ENCODE measurements around the gene ELMO2. TPM values are rescaled to one million over a fixed set of nuclear protein-coding genes. Genes with fewer than 3 reads are reported as not detected.

ELMO2 gene
- total RNA-seq, 2 donors from 2014 or later: 25.3 to 30.2 TPM

DNA sequence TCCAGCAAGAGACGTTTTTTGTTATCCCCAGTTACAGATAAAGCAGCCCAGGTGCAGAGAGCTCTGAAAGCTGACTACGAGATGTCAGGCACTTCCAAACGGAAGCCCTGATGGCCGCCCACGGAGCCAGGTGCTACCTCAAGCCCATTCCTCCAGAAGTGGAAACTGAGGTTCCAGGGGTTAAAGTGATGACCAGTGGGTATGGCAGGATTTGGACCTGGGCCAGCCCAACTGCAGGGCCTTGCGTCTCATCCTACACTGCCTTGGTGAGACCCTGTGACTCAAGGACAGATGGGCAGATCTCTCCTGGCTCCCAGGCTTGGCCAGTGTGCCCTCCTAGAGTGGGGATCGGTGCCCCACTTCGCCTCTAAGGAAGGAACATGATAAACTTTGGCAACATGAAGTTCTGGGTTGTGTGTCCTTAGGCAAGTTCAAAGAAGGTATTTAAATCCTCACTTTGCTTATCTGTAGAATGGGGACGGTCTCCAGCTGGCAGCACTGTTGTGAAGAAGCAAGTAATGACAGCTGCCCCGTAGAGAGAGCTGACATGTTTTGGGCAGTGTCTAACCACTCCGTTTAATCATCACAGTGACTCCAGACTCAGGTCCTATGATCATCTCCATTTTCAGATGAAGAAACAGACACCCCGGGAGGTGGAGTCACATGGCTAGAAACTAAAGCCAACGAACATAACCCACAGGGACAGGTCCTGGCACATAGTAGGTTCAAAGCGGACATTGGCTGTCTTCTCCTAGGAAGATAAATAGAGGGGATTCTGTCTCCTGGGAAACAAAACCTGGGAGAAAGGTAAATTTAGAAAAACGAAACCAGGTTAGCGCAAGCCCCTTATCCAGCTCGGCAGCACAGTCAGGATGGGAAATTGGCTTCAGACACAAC, 63.7 kb downstream of the ELMO2 start:
- ATAC-seq: no peak
- intact Hi-C loops (cut with DNase I, micrococcal nuclease): no loop called here
- DNase-seq: no peak

DNA sequence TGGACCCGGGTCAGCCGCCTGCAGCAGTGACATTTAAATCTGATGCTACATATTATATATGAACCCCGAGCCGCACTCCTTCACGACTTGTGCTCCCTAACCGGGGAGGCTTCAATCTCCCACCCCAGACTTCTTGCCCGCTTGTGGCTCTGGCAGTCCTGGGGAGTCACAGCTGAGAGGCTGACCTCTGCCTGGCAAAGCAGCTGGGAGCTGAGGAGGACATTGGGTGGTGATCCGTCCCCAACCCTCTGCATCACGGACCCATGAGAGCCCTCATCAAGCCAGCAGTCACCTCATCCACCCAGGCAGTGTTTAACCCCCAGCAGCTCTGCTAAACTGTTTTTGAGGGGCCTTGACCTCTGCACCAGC, 64.4 kb downstream of the ELMO2 start:
- no peak for DNase-seq
- intact Hi-C loops (cut with DNase I, micrococcal nuclease): no loop called here
- ATAC-seq: no peak

DNA sequence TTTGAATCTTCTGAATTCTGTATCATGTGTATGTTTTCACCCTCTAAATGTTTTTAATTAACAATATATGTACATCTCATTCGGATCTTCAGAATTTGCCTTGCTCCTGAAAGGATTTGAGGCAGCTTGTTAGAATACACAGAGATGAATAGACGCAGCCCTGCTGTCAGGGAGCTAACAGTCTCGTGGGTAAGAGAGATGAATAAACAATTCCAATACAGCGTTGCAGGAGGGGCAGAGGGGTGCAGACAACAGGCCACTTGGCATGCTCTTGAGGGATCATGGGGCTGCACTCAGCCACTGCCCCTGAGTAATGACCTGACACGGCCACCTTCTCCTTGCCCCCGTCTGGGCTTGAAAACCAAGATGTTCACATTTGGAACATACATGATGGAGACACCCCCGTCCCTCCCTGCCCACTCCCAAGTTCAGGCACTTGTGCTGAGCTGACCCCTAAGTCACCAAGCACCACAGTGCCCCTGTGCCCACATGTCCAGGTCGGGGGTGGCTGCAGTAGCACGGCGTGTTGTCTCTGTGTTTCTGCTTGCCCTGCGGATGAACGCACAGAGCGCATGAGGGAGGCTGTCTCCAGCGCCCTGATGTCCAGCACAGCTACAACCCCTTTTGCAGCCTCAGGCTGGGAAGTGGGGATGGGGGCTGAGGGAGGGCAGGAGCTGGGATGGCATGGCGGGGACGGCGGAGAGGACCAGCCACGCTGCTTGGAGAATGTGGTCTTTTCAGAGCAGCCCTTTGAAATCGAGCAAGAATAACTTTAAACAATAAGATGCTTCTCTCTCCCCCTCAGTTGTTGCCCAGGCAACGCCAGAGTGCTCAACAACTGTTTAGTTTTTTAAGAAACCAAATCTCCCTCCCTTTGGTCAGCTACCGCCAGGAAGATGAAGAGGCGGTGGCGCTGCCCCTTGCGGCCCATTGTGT, 65.1 kb downstream of the ELMO2 start:
- DNase-seq (no peak), ATAC-seq (no peak)
- intact Hi-C loops (cut with DNase I, micrococcal nuclease): no loop called here

DNA sequence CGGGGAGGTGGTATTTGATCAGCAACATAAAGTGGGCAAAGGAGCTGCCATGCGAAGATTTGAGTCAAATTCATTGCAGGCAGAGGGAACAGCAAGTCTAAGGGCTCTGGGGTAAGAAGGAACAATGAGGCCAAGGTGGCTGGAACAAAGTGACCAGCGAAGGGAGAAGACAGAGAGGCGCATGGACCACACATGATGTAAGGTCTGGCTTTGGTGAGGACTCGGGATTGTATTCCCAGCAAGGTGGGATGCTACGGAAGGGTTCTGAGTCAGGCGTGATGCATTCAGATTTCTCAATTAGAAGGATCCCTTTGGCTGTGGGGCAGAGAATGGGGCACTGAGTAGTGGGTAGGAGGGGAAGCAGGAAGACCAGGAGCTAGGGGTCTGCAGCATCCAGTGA, 67.4 kb downstream of the ELMO2 start:
- intact Hi-C loops (cut with DNase I, micrococcal nuclease): no loop called here
- ATAC-seq: no peak
- DNase-seq: no peak

DNA sequence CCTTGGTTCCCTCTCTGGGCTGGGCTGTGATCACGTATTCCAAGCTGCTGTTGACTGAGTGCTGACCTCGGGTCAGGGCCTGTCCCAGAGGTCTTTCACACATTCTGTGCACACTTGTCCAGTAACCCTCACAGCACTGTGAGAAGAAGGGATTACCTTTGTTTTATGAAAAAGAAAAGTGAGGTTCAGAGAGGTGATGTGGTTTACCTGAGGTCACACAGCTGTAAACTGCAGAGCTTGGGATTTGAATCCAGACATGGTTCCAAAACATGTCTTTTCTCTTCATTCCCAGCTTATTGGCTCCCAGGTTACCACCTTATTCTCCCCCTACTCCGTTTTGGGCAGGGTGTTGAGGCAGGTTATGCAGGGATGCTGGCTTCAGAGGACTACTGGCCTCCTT, 69.7 kb downstream of the ELMO2 start:
- DNase-seq: no peak
- intact Hi-C loops (cut with DNase I, micrococcal nuclease): no loop called here
- no peak for ATAC-seq

DNA sequence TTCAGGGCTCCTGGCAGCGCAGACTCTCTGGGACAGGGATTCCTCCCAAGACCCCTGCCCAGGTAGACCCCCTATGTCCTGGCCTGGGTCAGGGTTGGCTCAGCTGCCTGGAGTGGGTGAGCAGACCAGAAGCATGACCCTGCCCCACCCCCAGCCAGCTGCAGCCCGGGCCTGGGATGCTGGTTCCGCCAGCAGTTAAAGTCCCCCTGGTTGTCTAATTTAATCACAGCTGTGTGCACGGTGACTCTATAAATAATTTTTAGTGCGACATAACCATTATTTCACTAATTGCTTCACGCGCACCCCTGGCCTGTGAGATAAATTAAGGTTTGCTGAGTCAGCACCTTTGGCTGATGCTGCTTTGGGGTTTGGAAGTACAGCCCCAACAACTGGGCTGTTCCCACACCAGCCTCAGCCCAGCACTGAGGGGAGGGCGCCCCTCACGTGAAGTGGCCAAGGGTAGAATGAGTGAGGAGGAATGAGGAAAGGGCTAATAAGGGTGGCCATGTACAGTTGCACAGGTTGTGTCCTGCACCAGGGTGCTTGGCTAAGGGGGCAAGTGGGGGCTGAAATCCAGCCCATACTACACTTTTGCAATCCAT, 72.0 kb downstream of the ELMO2 start:
- DNase-seq: no peak
- intact Hi-C loops (cut with DNase I, micrococcal nuclease): no loop called here
- no peak for ATAC-seq

DNA sequence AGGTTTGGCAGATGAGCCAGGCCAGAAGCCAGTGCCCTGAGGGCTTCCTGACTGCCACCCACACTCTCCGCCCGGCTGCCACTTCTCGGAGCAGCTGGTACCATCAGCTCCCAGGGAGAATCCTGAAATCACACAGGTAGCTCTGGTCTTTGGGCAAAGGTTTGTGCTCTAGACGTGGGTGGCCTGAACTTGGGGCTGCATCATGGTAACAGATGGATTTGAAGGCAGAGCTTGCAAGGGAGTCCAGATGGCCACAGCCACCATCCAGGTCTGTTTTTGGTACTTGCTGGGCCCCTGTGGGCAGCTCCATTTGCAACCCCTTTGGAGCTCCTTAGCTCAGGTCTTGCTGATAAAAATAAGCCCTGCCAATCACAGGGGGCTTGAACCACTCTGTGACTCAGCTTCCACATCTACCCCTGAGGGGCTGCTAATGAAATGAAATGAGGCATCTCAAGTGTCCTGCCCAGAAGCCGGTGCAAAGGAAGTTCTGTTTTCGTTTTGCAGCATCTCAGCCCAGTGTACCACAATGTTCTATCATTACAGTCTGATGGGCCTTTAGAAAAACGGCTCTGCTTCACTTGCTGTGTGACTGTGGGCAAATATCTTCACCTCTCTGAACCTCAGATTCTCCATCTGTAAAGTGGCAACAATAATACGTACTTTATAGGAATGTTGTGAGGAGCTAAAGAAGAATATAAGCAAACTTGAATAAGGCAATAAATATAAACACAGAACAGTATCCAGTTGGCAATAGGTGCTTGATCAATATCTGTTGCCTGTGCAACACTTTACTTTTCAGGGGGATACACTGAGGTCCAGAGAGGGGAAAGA, 73.0 kb downstream of the ELMO2 start:
- intact Hi-C loops (cut with DNase I, micrococcal nuclease): no loop called here
- ATAC-seq (no peak), DNase-seq (no peak)

DNA sequence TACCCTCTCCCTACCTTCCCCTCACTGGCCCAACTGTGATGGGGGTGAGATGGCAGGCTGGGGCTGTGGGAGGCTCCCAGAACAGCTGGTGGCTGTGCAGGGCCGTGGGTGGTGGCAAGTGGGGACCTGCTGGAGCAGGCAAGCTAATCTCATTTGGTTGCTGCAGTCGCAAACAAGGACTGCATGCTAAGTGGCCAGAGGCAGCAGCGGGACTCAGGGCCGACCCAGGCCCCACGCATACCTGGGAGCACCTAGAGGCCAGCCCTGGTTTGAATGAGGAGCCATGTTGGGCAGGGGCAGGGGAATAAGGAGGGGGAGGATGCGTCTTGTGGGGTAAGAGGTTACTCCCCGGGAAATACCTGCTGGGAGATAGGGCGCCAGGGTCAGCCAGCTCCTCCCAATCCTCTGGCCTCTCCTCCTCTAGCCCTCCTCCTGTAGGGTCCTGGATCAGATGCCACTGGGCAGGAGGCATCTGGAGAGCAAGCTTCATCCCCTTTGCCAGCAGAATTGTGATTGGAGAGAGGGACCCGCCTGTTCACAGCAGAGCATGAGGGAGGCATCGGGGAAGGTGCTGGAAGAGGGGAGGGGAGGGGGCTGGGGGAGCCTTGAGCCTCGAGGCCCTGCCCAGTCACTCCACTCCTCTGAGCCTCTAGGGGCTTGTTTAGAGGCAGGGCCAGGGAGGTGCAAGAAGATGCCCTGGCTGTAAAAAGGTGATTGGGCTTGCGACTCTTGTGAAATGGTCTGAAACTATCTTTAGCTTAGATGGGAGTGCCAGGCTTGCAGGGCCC, 73.8 kb downstream of the ELMO2 start:
- no peak for DNase-seq
- intact Hi-C loops (cut with DNase I, micrococcal nuclease): no loop called here
- ATAC-seq: no peak

DNA sequence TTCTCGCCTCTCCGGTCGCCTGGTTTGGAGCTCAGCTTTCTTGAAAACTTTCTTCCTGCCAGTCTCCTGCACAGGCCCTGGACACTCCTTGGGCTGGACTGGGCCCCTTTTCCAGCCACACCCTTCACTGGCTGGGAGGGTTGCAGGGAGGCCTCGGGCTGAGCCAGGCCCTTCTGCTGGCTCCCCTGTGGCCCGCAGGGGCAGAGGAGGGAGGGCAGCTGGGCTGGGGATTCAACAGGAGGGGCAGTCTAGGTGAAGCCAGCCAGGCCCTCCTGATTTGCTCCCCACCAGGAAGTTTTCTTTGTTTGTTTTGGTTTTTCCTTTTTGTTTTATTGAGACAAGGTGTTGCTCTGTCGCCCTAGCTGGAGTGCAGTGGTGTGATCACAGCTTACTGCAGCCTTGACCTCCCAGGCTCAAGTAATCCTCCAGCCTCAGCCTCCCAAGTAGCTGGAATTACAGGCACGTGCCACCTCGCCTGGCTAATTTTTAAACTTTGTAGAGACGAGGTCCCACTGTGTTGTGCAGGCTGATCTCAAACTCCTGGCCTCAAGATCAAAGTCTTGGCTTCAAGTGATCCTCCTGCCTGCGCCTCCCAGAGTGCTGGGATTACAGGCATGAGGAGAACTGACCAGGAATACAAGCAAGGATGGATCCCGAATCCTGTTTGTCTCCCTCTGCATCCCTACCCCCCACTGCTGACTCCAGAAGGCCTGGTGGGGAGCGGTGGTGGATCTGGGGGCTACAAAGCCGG, 74.6 kb downstream of the ELMO2 start:
- DNase-seq (no peak), ATAC-seq (peak; percentile 88)
- intact Hi-C loops (cut with DNase I, micrococcal nuclease): no loop called here

DNA sequence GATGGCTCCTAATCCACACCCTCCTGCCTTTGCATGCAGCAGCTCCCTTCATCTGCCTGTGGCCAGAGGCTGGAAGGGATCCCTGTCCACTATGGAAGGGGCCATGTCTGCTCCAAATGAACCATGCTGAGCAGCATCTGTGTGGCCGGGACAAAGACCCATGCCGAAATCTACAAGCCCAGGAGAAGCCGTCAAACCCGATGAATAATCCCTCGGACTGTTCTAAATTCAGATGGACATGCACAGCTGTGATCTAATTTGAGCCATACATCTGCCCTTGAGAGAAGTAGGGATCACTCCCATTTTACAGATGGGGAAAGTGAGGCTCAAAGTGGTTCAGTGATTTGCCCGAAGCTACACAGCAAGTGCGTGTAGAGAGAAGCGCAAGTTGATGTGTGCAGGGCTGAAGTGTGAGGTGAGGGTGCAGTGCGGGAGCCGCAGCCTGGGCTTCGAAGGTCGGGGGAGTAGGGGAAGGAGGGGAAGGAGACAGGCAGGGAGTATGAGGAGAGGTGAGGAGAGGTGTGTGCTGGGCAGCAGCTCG, 75.5 kb downstream of the ELMO2 start:
- DNase-seq (no peak), ATAC-seq (no peak)
- intact Hi-C loops (cut with DNase I, micrococcal nuclease): no loop called here

DNA sequence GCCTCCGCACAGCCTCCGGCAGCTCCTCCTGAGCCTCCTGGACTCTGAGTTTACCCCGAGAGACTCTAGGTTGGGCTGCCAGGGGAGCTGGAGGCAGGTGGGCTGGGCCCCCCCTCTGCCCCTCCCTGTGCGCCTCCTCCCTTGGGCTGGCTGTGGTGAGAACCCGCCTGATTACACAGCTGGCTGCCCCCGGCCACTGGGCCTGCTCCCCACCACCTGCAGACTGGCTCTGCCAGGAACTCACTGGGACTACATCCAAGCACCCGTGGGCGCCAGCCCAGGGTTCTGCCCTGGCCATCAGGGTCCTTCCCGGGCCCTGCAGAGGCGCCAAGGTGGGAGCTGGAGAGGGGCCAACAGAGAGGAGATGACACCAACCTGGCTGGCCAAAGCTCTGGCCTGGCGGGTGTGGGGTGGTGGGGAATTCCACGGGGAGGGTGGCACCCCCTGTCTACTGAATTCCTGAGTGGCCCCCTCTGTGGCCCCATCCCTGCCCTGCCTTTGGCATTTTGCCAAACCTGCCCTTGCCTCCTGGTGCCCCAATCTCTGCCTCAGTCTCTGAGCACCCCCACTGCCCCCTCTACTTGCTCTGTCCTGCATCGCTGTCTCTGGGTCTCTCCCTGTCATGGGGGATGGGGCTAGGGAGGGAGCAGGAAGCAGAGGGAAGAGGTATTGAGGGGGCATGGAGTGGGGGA, 76.2 kb downstream of the ELMO2 start:
- ATAC-seq (no peak), DNase-seq (no peak)
- intact Hi-C loops (cut with DNase I, micrococcal nuclease): no loop called here

DNA sequence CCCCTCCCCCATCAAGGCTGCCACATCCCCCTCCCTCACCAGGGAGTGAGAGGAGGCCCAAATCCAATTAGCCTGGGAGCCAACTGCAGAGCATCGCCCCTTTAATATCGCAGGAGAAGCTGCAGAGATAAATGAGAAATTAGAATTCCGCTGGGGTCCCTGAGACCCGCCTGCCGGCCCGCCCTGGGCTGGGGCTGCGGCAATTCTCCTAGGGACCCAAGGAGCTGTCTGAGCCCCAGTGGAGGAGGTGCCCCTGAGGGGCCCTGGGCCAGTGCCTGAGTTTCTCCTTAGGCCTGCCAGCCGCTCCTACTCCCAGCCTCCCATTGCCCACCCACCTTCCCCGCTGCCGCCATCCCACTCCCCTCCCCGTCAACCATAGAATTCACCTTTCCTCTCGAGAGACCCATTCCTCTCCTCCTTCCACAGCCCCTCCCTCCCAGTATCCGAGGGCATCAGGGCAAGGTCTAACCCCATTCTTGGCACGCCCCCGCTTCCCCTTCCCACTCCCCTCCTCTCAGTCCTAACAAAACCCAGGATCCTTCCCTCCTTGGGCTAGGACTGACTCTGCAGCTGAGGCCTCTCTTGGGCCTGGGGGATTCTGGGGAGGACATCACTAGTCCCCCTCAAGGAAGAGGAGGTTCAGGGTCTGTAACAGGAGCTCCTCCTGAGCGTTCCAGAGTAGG, 78.1 kb downstream of the ELMO2 start:
- no peak for DNase-seq

DNA sequence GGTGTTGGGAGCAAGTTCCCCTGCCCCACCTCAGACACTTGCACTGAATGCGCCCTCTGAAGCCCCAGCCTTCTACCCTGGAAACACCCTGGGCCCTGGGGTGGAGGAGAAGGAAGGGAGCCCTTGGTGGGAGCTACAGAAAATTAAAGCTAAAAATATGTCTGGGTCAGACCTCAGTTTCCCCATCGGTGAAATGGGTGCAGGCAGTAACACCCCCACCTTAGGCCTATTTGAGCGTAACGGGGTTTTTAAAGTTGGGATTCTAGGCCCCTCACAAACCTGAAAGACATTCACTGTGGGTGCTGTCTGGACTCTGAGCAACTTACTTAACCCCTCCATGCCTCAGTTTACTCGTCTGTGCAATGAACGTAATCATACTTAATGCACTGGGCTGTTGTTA, 78.9 kb downstream of the ELMO2 start:
- ATAC-seq (no peak), DNase-seq (no peak)
- intact Hi-C loops (cut with DNase I, micrococcal nuclease): no loop called here

More for the DNA sequence above, 78.1 kb downstream of the ELMO2 start:
- intact Hi-C loops (cut with DNase I, micrococcal nuclease): no loop called here
- ATAC-seq: no peak

DNA sequence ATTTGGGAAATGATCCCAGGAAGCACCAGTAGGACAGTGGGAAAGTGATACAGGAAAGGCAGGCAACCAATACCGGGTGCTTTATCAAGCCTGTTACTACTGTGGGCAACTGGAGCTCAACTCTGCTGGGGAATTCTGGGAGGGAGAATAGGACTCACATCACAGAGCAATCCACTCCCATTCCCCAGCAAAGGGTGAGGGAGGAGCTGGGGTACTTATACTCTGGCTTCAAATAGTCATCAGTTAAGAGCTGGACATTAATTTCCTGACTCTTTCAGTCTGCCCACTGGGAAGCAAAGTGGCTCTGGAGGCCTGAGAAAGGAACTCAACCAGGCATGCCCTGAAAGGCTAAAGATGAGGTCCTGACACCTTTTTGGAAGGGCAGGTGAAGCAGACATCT, 80.6 kb downstream of the ELMO2 start:
- DNase-seq: no peak
- ATAC-seq: no peak

DNA sequence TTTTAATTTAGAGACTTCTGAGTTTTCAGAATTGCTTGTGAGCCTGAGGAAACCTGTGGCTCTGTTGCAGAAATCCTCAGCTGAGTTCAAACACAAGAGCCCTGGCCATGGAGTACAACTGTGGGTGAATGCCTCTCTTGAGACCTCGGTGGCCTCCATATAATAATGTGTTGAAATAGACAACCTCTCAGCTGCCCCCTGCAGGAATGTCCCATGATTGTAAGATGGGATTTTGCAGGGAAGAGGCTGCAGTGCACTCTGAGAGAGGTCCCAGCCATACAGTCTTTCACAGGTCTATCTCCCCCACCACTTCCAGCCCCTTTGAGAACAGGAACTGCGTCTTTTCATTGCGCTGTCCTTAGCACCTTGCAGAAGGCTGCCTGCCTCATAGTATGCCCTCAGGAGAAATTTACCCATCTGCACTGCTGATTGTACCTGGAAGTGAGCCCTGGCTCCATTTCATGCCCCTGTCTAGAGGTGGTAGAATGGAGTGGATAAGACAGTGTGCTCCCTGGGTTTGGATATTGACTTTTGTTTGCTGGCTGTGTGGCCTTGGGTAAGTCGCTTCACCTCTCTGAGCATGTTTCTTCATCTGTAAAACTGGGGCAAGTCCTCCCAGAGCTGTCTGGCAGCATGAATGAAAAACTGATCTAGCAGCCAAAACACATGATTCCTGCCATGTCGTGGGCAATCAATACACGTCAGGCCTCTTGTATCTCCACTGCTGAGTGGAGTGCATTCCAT, 81.3 kb downstream of the ELMO2 start:
- DNase-seq: peak in 1 of 2 donors; percentile 32
- intact Hi-C loops (cut with DNase I, micrococcal nuclease): no loop called here
- ATAC-seq: peak; percentile 52

More for the DNA sequence above, 80.6 kb downstream of the ELMO2 start:
- intact Hi-C loops (cut with DNase I, micrococcal nuclease): no loop called here

Measured in left colon (tissue), 2 donors.